ENCODE measurements around the gene ISCA1.

GRCh38 chr9:86322973-86323644, 40.8 kb upstream of the ISCA1 start:
- no peak for TF ChIP-seq GATA2 (IDR thresholded peaks at IDR 0.05; ENCODE audit: low read depth, low read length)
- no peak for TF ChIP-seq GATA3 (IDR thresholded peaks at IDR 0.05; ENCODE audit: low read depth, low read length)
